Tibial nerve (tissue), 4 donors: Measurements from ENCODE around the gene TM2D3.

Experiments used
- CTCF ChIP-seq, 5 experiments: fragments of 200-600 bp in 3 of 5; fragments of 450-650 bp in 2 of 5; sonication (generic) in 3 of 5; IDR thresholded peaks; one replicate each; pipeline ENCODE4 v1.5.1; 2016 to 2019; ENCODE audit warnings: antibody characterized with exemption in 5 of 5, mild to moderate bottlenecking in 3 of 5, moderate library complexity in 2 of 5
- EP300 ChIP-seq, 2 donors: sonication (generic); formaldehyde crosslinking; IDR thresholded peaks; one replicate each; pipeline ENCODE4 v1.6.1; 2017; ENCODE audit warnings: antibody characterized with exemption in 2 of 2, mild to moderate bottlenecking in 1 of 2
- POLR2A ChIP-seq, 2 donors: fragments of 450-650 bp; IDR thresholded peaks; one replicate each; pipeline ENCODE4 v1.6.1; 2017; ENCODE audit warnings: antibody characterized with exemption in 2 of 2, mild to moderate bottlenecking in 2 of 2, moderate library complexity in 2 of 2

GRCh38 chr15:101679806-101680205 is 27.6 kb upstream of the TM2D3 start:
- TF ChIP-seq CTCF (IDR thresholded peaks at IDR 0.05) (no peak), POLR2A (IDR thresholded peaks at IDR 0.05) (no peak), EP300 (IDR thresholded peaks at IDR 0.05) (no peak)
